Dermis blood vessel endothelial cell (primary cell): ENCODE measurements around the gene CNTROB. TPM values are rescaled to one million over a fixed set of nuclear protein-coding genes. Genes with fewer than 3 reads are reported as not detected.
A peak's percentile ranks its signal among the peaks of the same experiment; 100 is the strongest.

ENCODE experiments used
- DNase-seq: peaks from one replicate; pipeline ENCODE4 v3.0.0; 2010
- total RNA-seq: library from RNA; depleted of rRNA; stranded (reverse); fragments of >200 nt; gene quantifications from 2 replicates; pipeline ENCODE4 v1.2.3, GENCODE V29; 2014

Gene CNTROB
- total RNA-seq, 1 donor from 2014 or later: 17.4 TPM

GRCh38 chr17:7989781-7990655, 58.0 kb downstream of the CNTROB start:
- peak; percentile 78 for DNase-seq

- DNase-seq: no peak
Measured at GRCh38 chr17:7992516-7992915, 60.5 kb downstream of the CNTROB start.

GRCh38 chr17:7992924-7993323, 60.9 kb downstream of the CNTROB start:
- no peak for DNase-seq

- DNase-seq: no peak
Measured at GRCh38 chr17:7993972-7994589, 62.1 kb downstream of the CNTROB start.

- no peak for DNase-seq
Measured at GRCh38 chr17:7995724-7996123, 63.7 kb downstream of the CNTROB start.

- DNase-seq: peak; percentile 49
Measured at GRCh38 chr17:7997186-7997585, 65.2 kb downstream of the CNTROB start.

Other genes starting within 250 kb of the CNTROB start
- 36.1 and 69.7 TPM in 2 replicates for gene TP53, start 244.7 kb upstream of the CNTROB start, total RNA-seq
- 7.1 and 11.2 TPM in 2 replicates for gene WRAP53, start 243.7 kb upstream of the CNTROB start, total RNA-seq
- gene EFNB3, start 227.0 kb upstream of the CNTROB start, total RNA-seq: 0.14 and 0.51 TPM in 2 replicates
- 0.42 TPM in 1 of 2 replicates, not detected in the other for gene DNAH2, start 214.5 kb upstream of the CNTROB start, total RNA-seq
- 7.6 and 10.6 TPM in 2 replicates for gene KDM6B, start 98.0 kb upstream of the CNTROB start, total RNA-seq
- 50.9 and 111 TPM in 2 replicates for gene TMEM88, start 77.1 kb upstream of the CNTROB start, total RNA-seq
- gene NAA38, start 74.6 kb upstream of the CNTROB start, total RNA-seq: 63.2 and 129 TPM in 2 replicates
- gene CYB5D1, start 74.2 kb upstream of the CNTROB start, total RNA-seq: 15.1 and 17.9 TPM in 2 replicates
- gene CHD3, start 43.4 kb upstream of the CNTROB start, total RNA-seq: 108 and 132 TPM in 2 replicates
- 1.6 and 3.1 TPM in 2 replicates for gene RNF227, start 15.9 kb upstream of the CNTROB start, total RNA-seq
- gene KCNAB3, start 2.4 kb upstream of the CNTROB start, total RNA-seq: 0.05 and 0.68 TPM in 2 replicates
- gene TRAPPC1, start 260 bp upstream of the CNTROB start, total RNA-seq: 46.1 and 67.5 TPM in 2 replicates
- gene GUCY2D, start 70.4 kb downstream of the CNTROB start, total RNA-seq: not detected in 2 replicates
- not detected in 2 replicates for gene ALOX15B, start 106.9 kb downstream of the CNTROB start, total RNA-seq
- not detected in 2 replicates for gene ALOX12B, start 155.5 kb downstream of the CNTROB start, total RNA-seq
- 0.05 TPM in 1 of 2 replicates, not detected in the other for gene ALOXE3, start 186.3 kb downstream of the CNTROB start, total RNA-seq
- gene HES7, start 191.9 kb downstream of the CNTROB start, total RNA-seq: 0.09 TPM in 1 of 2 replicates, not detected in the other
- 7.7 and 18.7 TPM in 2 replicates for gene PER1, start 220.2 kb downstream of the CNTROB start, total RNA-seq
- gene VAMP2, start 230.7 kb downstream of the CNTROB start, total RNA-seq: 4.4 and 5.2 TPM in 2 replicates
- 13.0 and 17.5 TPM in 2 replicates for gene TMEM107, start 244.2 kb downstream of the CNTROB start, total RNA-seq